Measurements from ENCODE around the gene AGER.

DNA sequence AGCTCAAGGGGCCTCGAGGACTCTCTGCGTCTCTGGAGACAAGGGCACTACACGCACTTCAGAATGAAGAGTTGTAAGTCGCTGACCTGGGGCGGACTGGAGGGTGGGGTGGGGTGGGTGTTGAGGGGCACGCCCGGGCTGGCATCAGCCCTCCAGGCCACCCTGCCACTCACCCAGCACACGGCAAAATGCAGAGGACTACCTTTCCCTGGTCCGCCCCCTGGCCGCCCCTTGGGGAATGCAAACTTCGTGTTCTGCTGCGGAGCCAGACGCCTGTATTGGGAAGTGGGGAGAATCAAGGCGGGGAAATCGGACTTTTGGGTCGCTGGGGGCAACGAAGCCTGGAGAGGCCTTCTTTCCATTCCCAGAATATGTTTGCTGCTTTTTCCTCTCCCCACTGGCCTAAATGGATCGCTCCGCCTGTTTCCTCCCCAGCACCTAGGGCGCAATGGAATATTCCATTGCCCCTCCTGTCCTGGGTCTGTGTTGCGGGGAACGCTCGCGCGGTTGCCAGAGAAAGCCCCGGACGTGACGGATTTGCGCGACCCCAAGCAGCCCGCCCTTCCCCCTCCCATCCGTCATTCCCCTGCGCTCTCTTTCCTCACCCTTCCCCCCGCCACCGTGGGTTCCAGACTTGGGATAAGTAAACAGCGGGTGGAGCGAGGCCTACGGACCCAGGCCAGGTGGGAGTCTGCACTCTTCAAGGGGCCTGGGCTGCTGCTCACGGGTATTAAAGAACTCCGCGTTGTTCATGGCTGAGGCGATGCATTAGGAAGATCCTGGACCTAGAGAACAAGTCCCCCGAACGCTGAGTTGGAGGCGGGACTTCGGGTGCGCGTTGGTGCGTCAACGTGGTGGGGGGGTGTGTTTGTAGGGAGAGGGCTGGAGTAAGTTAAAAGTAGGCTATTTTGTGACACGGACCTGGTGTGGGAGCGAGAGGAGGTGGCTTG lies 30.2 kb downstream of the AGER start, which contains the start of gene PPT2:
- no peak for TF ChIP-seq EZH2 (IDR thresholded peaks at IDR 0.05; ENCODE audit: borderline replicate concordance, low read depth, low read length, severe bottlenecking)
- TF ChIP-seq, protein P1, sequence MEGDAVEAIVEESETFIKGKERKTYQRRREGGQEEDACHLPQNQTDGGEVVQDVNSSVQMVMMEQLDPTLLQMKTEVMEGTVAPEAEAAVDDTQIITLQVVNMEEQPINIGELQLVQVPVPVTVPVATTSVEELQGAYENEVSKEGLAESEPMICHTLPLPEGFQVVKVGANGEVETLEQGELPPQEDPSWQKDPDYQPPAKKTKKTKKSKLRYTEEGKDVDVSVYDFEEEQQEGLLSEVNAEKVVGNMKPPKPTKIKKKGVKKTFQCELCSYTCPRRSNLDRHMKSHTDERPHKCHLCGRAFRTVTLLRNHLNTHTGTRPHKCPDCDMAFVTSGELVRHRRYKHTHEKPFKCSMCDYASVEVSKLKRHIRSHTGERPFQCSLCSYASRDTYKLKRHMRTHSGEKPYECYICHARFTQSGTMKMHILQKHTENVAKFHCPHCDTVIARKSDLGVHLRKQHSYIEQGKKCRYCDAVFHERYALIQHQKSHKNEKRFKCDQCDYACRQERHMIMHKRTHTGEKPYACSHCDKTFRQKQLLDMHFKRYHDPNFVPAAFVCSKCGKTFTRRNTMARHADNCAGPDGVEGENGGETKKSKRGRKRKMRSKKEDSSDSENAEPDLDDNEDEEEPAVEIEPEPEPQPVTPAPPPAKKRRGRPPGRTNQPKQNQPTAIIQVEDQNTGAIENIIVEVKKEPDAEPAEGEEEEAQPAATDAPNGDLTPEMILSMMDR (IDR thresholded peaks at IDR 0.05; ENCODE audit: extremely low read depth in 1 of 2, insufficient read depth in 1 of 2, low read depth in 1 of 2, low read length in 2 of 2): peak in 1 of 2 donors; percentile 16
- no peak for TF ChIP-seq POLR2AphosphoS5 (IDR thresholded peaks at IDR 0.05; ENCODE audit: insufficient read depth, low read depth, low read length)
- TF ChIP-seq, protein P2, sequence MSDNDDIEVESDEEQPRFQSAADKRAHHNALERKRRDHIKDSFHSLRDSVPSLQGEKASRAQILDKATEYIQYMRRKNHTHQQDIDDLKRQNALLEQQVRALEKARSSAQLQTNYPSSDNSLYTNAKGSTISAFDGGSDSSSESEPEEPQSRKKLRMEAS (IDR thresholded peaks at IDR 0.05; ENCODE audit: insufficient read depth, insufficient read length): no peak
- TF ChIP-seq POLR2A (IDR thresholded peaks at IDR 0.05; ENCODE audit: low read depth, low read length): peak; percentile 61
- TF ChIP-seq JUN (IDR thresholded peaks at IDR 0.05; ENCODE audit: borderline replicate concordance, insufficient read depth, insufficient read length, low read depth): no peak
- no peak for TF ChIP-seq GATA2 (IDR thresholded peaks at IDR 0.05; ENCODE audit: insufficient read depth, insufficient read length, low read depth, low read length)

All from endothelial cell of umbilical vein (primary cell).